ENCODE results near the gene C10orf90.
A peak's percentile ranks its signal among the peaks of the same experiment; 100 is the strongest.
"Not testable (repeated sequence)": the region's sequence is repeated elsewhere in the genome, so short reads cannot be mapped to it uniquely, and the experiment has no call there.

Gene C10orf90

DNA sequence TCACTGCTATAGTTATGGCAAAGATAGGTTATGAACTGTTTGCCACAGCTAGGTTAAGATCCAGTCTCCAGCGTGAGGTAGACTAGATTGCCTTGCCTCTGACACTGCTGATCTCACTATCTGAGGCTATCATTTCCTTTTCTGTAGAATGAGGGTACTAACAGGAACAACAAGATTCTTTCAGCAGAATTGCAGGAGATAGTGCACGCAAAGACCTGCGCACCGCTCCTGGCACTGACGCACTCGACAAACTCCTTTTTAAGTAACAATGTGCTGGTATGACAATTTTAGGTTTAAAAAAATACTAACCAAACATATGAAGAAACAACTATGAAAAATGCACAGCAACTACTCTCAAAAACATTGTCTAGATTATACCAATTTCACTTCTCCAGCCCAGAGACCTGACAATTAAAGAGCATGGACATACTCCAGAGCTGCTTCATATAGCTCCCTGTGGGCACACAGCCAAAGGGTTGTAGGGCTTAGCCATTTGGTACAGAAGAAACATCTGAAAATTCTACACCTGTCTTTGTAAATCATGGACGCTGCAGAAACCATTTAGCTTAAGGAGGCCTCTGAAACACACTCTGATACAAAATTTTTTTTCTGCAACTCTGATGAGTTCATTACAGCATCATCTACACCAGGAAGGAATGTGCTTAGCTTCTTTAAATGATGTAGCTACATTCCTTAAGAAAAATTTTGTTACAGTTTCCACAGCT, 290.0 kb downstream of the C10orf90 start:
- no peak overlapping the region for H3K4me3 ChIP-seq (ENCODE audit: low read depth, low read length)
- TF ChIP-seq, protein P1, sequence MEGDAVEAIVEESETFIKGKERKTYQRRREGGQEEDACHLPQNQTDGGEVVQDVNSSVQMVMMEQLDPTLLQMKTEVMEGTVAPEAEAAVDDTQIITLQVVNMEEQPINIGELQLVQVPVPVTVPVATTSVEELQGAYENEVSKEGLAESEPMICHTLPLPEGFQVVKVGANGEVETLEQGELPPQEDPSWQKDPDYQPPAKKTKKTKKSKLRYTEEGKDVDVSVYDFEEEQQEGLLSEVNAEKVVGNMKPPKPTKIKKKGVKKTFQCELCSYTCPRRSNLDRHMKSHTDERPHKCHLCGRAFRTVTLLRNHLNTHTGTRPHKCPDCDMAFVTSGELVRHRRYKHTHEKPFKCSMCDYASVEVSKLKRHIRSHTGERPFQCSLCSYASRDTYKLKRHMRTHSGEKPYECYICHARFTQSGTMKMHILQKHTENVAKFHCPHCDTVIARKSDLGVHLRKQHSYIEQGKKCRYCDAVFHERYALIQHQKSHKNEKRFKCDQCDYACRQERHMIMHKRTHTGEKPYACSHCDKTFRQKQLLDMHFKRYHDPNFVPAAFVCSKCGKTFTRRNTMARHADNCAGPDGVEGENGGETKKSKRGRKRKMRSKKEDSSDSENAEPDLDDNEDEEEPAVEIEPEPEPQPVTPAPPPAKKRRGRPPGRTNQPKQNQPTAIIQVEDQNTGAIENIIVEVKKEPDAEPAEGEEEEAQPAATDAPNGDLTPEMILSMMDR (conservative IDR thresholded peaks at IDR 0.05; ENCODE audit: low read depth, low read length), result no peak
- DNase-seq (ENCODE audit: low read depth), result no peak

DNA sequence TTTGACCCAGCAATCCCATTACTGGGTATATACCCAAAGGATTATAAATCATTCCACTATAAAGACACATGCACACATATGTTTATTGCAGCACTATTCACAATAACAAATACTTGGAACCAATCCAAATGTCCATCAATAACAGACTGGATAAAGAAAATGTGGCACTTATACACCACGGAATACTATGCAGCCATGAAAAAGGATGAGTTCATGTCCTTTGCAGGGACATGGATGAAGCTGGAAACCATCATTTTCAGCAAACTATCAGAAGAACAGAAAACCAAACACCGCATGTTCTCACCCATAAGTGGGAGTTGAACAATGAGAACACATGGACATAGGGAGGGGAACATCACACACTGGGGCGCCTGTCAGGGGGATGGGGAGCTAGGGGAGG, 291.3 kb downstream of the C10orf90 start:
- not testable (repeated sequence) for DNase-seq (ENCODE audit: low read depth); H3K4me3 ChIP-seq (ENCODE audit: low read depth, low read length)

DNA sequence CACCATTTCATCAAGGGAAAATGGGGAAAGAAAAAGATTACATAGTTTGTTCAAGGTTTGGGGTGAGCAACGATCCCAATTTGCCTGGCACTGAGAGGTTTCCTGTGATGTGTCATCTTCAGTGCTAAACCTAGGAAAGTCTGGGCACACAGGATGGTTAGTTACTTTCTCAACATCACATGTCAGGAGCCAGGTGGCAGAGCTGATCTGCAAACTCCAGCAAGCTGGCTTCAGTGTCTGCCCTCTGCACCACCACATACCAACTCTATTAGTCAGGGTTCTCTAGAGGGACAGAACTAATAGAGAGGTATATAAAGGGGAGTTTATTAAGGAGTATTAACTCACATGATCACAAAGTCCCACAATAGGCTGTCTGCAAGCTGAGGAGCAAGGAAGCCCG, 293.5 kb downstream of the C10orf90 start:
- no peak overlapping the region for H3K4me3 ChIP-seq (ENCODE audit: low read depth, low read length)
- TF ChIP-seq, protein P1 (conservative IDR thresholded peaks at IDR 0.05; ENCODE audit: low read depth, low read length), result no peak
- DNase-seq (ENCODE audit: low read depth), result peak; percentile 73

DNA sequence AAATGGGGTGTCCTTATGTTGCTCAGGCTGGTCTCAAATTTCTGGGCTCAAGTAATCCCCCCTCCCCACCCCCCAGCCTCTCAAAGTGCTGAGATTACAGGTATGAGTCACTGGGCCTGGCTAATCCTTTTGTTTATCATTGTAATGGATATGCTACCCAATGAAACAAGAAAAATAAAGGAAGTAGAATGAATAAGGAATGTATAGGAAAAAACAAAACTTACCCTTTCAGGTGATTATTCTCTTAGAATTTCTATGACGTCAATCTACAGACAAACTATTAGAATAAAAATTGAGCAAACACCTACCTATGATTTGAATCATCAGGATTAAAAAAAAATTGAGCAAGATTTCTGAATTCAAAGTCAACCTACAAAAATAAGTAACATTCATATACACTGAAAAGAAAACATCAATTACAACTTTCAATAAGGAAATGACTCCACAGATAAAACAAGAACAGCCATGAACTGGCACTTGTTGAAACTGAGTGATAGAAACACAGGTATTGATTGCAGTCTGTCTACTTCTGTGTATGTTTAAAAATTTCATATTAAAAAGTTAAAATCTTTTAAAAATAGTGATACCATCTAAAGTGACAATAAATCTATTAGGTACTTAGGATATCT, 294.5 kb downstream of the C10orf90 start:
- H3K4me3 ChIP-seq (ENCODE audit: low read depth, low read length), result no peak overlapping the region
- TF ChIP-seq, protein P1 (conservative IDR thresholded peaks at IDR 0.05; ENCODE audit: low read depth, low read length), result no peak
- no peak for DNase-seq (ENCODE audit: low read depth)

DNA sequence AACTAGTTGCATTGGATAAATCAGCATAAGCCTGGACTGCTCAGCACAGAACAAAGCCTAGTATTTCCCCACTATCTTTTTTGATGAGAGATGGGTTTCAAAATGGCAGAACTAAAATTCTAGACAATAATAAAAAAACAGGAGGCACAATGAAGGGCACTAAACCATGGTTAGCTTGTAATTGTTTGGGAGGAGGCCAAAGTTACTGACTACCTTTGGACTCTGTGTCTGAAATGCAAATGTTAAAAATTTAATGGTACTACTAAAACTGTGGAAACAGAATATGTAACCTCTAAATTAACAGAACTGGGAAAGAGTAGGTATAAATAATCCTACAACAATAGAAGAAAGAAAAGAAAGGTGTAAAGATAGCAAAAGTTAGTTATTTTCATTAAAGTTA, 295.2 kb downstream of the C10orf90 start:
- no peak overlapping the region for H3K4me3 ChIP-seq (ENCODE audit: low read depth, low read length)
- no peak for DNase-seq (ENCODE audit: low read depth)
- TF ChIP-seq, protein P1 (conservative IDR thresholded peaks at IDR 0.05; ENCODE audit: low read depth, low read length), result no peak
